ENCODE measurements around the gene DUSP14. TPM values are rescaled to one million over a fixed set of nuclear protein-coding genes. Genes with fewer than 3 reads are reported as not detected.

The DUSP14 gene
- total RNA-seq, 1 experiment from 2014 or later: 56.2 TPM

DNA sequence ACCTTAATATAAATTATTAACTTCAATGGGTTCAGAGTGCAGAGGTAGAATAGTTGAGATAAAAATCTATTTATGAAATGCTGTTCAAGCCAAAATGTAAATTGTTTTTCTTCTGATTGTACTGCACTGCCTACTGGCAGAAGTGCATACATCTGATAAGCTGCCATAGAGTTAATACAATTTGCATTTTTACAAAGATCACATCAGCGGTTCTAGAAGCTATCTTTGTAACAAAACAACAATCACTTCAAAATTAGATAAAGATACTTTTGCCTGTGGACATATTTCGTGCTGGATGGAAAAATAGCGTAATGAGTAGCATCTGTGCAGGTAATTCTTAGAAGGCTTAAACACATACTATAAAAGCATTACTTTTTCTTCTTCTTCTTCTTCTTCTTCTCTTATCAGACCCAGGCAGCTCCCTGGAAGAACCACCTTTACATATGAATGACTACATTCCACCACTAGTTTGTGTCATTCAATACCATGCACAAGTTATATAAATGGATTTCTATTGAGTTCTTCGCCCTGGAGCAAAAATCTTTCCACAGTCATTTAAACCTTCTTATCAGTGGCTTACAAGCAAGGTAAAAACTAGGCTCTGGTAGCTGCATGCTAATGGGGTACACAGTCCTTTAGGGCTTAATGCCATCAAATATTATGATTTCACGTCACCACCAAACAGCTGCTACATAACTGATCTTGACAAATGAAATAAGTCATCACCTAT is 72.5 kb downstream of the DUSP14 start:
- Histone ChIP-seq H3K27ac (ENCODE audit: low read length) (no peak overlapping the region), H3K9me2 (replicated peaks; ENCODE audit: low read length) (no peaks in the 10 kb centered on the region), H3K27me3 (ENCODE audit: low read length) (no peaks in the 10 kb centered on the region), H3K9me3 (ENCODE audit: low read length) (no peaks in the 10 kb centered on the region), H3K4me2 (ENCODE audit: low read length) (no peak overlapping the region), H3K4me3 (ENCODE audit: low read length) (no peak overlapping the region), H2AFZ (ENCODE audit: low read length) (no peak overlapping the region), H3K36me3 (ENCODE audit: low read depth, low read length) (peaks cover 11% of the 10 kb centered on the region), H4K20me1 (ENCODE audit: low read length) (no peaks in the 10 kb centered on the region), H3K4me1 (ENCODE audit: insufficient read depth, low read length) (no peaks in the 10 kb centered on the region), H3K79me2 (ENCODE audit: low read length) (no peaks in the 10 kb centered on the region), H3K9ac (ENCODE audit: low read length) (no peak overlapping the region), H3F3A (ENCODE audit: low read length, unreplicated experiment) (no peaks in the 10 kb centered on the region)
- POLR2A ChIA-PET (ENCODE audit: unreplicated experiment): interaction anchor here (0.7 kb wide), 1 partner anchor 42 kb away, joined by 10 read pairs; no protein-coding TSS in a partner anchor
- TF ChIP-seq EZH2phosphoT487 (IDR thresholded peaks at IDR 0.05; ENCODE audit: borderline replicate concordance, low read length) (no peak), EZH2 (IDR thresholded peaks at IDR 0.05; ENCODE audit: low read length, unreplicated experiment) (no peak)
- TF ChIP-seq, protein P1, sequence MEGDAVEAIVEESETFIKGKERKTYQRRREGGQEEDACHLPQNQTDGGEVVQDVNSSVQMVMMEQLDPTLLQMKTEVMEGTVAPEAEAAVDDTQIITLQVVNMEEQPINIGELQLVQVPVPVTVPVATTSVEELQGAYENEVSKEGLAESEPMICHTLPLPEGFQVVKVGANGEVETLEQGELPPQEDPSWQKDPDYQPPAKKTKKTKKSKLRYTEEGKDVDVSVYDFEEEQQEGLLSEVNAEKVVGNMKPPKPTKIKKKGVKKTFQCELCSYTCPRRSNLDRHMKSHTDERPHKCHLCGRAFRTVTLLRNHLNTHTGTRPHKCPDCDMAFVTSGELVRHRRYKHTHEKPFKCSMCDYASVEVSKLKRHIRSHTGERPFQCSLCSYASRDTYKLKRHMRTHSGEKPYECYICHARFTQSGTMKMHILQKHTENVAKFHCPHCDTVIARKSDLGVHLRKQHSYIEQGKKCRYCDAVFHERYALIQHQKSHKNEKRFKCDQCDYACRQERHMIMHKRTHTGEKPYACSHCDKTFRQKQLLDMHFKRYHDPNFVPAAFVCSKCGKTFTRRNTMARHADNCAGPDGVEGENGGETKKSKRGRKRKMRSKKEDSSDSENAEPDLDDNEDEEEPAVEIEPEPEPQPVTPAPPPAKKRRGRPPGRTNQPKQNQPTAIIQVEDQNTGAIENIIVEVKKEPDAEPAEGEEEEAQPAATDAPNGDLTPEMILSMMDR (conservative IDR thresholded peaks at IDR 0.05; ENCODE audit: low read depth, low read length): no peak
- intact Hi-C loops (cut with micrococcal nuclease): no loop called here
- ATAC-seq (no peak), DNase-seq (no peak)
- CTCF ChIA-PET: no interaction called here
- no TSS peak for BruUV-seq (replicated peaks)

Other genes starting within 250 kb of the DUSP14 start
- gene C17orf78, start 113.9 kb upstream of the DUSP14 start, total RNA-seq (2014; rRNA removed): not detected in 2 replicates
- gene ACACA, start 83.1 kb upstream of the DUSP14 start, total RNA-seq (2014; rRNA removed): 33.0 and 40.3 TPM in 2 replicates
- 12.7 and 16.5 TPM in 2 replicates for gene TADA2A, start 83.0 kb upstream of the DUSP14 start, total RNA-seq (2014; rRNA removed)
- gene SYNRG, start 119.5 kb downstream of the DUSP14 start, total RNA-seq (2014; rRNA removed): 7.3 and 9.7 TPM in 2 replicates
- 12.5 and 12.9 TPM in 2 replicates for gene DDX52, start 153.6 kb downstream of the DUSP14 start, total RNA-seq (2014; rRNA removed)

Data from PC-3 (cell line).